DOHH2 (cell line): Measurements from ENCODE around the gene KRTAP15-1.

ENCODE experiments used
- CTCF ChIP-seq: fragments of 200-600 bp; sonication (generic); IDR thresholded peaks from one replicate; pipeline ENCODE4 v1.5.1; 2014; ENCODE audit warnings: antibody characterized with exemption, mild to moderate bottlenecking, low read depth, low read length; ENCODE audit not compliant: poor library complexity, severe bottlenecking
- EZH2phosphoT487 ChIP-seq: fragments of 200-600 bp; sonication (generic); IDR thresholded peaks from 2 replicates; pipeline ENCODE4 v1.6.1; 2017; ENCODE audit warnings: borderline replicate concordance, mild to moderate bottlenecking, antibody characterized with exemption, low read length, moderate library complexity, mixed read lengths

GRCh38 chr21:30447056-30447455, 7.0 kb downstream of the KRTAP15-1 start:
- TF ChIP-seq CTCF: no peak
- no peak for TF ChIP-seq EZH2phosphoT487
